Kidney epithelial cell (primary cell): Measurements from ENCODE around the gene ADGRF3. TPM values are rescaled to one million over a fixed set of nuclear protein-coding genes. Genes with fewer than 3 reads are reported as not detected.
"Not testable (repeated sequence)": the region's sequence is repeated elsewhere in the genome, so short reads cannot be mapped to it uniquely, and the experiment has no call there.

ENCODE experiments used
- DNase-seq: peaks from one replicate; pipeline ENCODE4 v3.0.0-alpha.2; 2010; ENCODE audit warnings: low read depth
- H3K27me3 ChIP-seq: 2 replicates; pipeline ENCODE4 v1.6.0; 2011; ENCODE audit warnings: low read length; ENCODE audit not compliant: control insufficient read depth, insufficient read depth
- H3K36me3 ChIP-seq: 2 replicates; pipeline ENCODE4 v1.5.1; 2011; ENCODE audit warnings: low read length; ENCODE audit not compliant: control insufficient read depth, insufficient read depth
- H3K4me3 ChIP-seq: 2 replicates; pipeline ENCODE4 v1.5.1; 2011; ENCODE audit warnings: low read depth, mild to moderate bottlenecking, control low read depth, low read length
- CTCF ChIP-seq: IDR thresholded peaks from 2 replicates; pipeline ENCODE4 v1.5.1; 2011; ENCODE audit warnings: mild to moderate bottlenecking, moderate library complexity, low read length, control low read depth, inconsistent platforms; ENCODE audit not compliant: insufficient read depth, poor library complexity, severe bottlenecking
- total RNA-seq: library from RNA; depleted of rRNA; stranded (reverse); fragments of >200 nt; gene quantifications from 2 replicates; pipeline ENCODE4 v1.2.3, GENCODE V29; 2015

The ADGRF3 gene
- total RNA-seq, 1 donor from 2014 or later = 0.08 TPM

- DNase-seq = no peak
- TF ChIP-seq CTCF = no peak
- H3K4me3 ChIP-seq = no peak overlapping the region
- peaks cover 2% of the 10 kb centered on the region for H3K36me3 ChIP-seq
- no peaks in the 10 kb centered on the region for H3K27me3 ChIP-seq
Measured at GRCh38 chr2:26274058-26274613, 72.5 kb downstream of the ADGRF3 start.

- TF ChIP-seq CTCF = no peak
- no peak overlapping the region for H3K4me3 ChIP-seq
- no peak for DNase-seq
Measured at GRCh38 chr2:26273501-26273900, 73.1 kb downstream of the ADGRF3 start.

GRCh38 chr2:26270373-26270772, 76.2 kb downstream of the ADGRF3 start:
- no peak for DNase-seq
- H3K36me3 ChIP-seq = peaks cover under 1% of the 10 kb centered on the region
- H3K27me3 ChIP-seq = no peaks in the 10 kb centered on the region
- TF ChIP-seq CTCF = no peak
- no peak overlapping the region for H3K4me3 ChIP-seq

More at GRCh38 chr2:26273501-26273900, 73.1 kb downstream of the ADGRF3 start:
- H3K36me3 ChIP-seq = peaks cover 2% of the 10 kb centered on the region
- no peaks in the 10 kb centered on the region for H3K27me3 ChIP-seq

GRCh38 chr2:26269571-26270158, 76.9 kb downstream of the ADGRF3 start:
- DNase-seq = no peak
- TF ChIP-seq CTCF = no peak
- no peak overlapping the region for H3K4me3 ChIP-seq

GRCh38 chr2:26268670-26269385, 77.8 kb downstream of the ADGRF3 start:
- not testable (repeated sequence) for DNase-seq, H3K4me3 ChIP-seq, H3K36me3 ChIP-seq, H3K27me3 ChIP-seq

More at GRCh38 chr2:26269571-26270158, 76.9 kb downstream of the ADGRF3 start:
- H3K27me3 ChIP-seq = no peaks in the 10 kb centered on the region
- H3K36me3 ChIP-seq = no peaks in the 10 kb centered on the region

- TF ChIP-seq CTCF = no peak
- Histone ChIP-seq H3K27me3 (no peaks in the 10 kb centered on the region), H3K4me3 (no peak overlapping the region), H3K36me3 (no peaks in the 10 kb centered on the region)
- no peak for DNase-seq
Measured at GRCh38 chr2:26268213-26268612, 78.4 kb downstream of the ADGRF3 start.

- H3K36me3 ChIP-seq, H3K4me3 ChIP-seq, H3K27me3 ChIP-seq: not testable (repeated sequence)
Measured at GRCh38 chr2:26258836-26259235, 87.8 kb downstream of the ADGRF3 start.

More at GRCh38 chr2:26258836-26259235, 87.8 kb downstream of the ADGRF3 start:
- not testable (repeated sequence) for DNase-seq
